SH-SY5Y (cell line): ENCODE data around the gene LRRC72.

ENCODE experiments used
- GATA2 ChIP-seq: IDR thresholded peaks from 2 replicates; pipeline ENCODE4 v1.6.1; 2011; ENCODE audit warnings: mild to moderate bottlenecking, low read depth, low read length
- GATA3 ChIP-seq: IDR thresholded peaks from 2 replicates; pipeline ENCODE4 v1.6.1; 2011; ENCODE audit warnings: low read depth, mild to moderate bottlenecking, low read length, moderate library complexity

LRRC72 gene

GRCh38 chr7:16556359-16556758 lies 29.7 kb downstream of the LRRC72 start:
- TF ChIP-seq GATA3 (no peak), GATA2 (no peak)

GRCh38 chr7:16558761-16559302 lies 32.2 kb downstream of the LRRC72 start:
- TF ChIP-seq GATA3 (no peak), GATA2 (no peak)

- TF ChIP-seq GATA3 (no peak), GATA2 (no peak)
Observed at GRCh38 chr7:16559497-16560179, 33.0 kb downstream of the LRRC72 start.

- no peak for TF ChIP-seq GATA3
- no peak for TF ChIP-seq GATA2
Observed at GRCh38 chr7:16561943-16562342, 35.3 kb downstream of the LRRC72 start.

GRCh38 chr7:16562456-16563220 lies 36.0 kb downstream of the LRRC72 start:
- TF ChIP-seq GATA2 (no peak), GATA3 (no peak)

GRCh38 chr7:16563281-16564022 lies 36.8 kb downstream of the LRRC72 start:
- TF ChIP-seq GATA2 (no peak), GATA3 (no peak)

- no peak for TF ChIP-seq GATA3
- no peak for TF ChIP-seq GATA2
Observed at GRCh38 chr7:16564023-16564380, 37.4 kb downstream of the LRRC72 start.

GRCh38 chr7:16564909-16565426 lies 38.3 kb downstream of the LRRC72 start:
- 0 out of 2 replicates have a peak, but pooled peaks have one; percentile 9 for TF ChIP-seq GATA3
- no peak for TF ChIP-seq GATA2

- TF ChIP-seq GATA2 (no peak), GATA3 (no peak)
Observed at GRCh38 chr7:16571941-16572340, 45.3 kb downstream of the LRRC72 start.

GRCh38 chr7:16579216-16579615 lies 52.6 kb downstream of the LRRC72 start:
- TF ChIP-seq GATA2 (no peak), GATA3 (no peak)

GRCh38 chr7:16581286-16581685 lies 54.7 kb downstream of the LRRC72 start:
- TF ChIP-seq GATA2 (no peak), GATA3 (no peak)

- TF ChIP-seq GATA3 = no peak
- no peak for TF ChIP-seq GATA2
Observed at GRCh38 chr7:16583834-16584233, 57.2 kb downstream of the LRRC72 start.

- no peak for TF ChIP-seq GATA2
- no peak for TF ChIP-seq GATA3
Observed at GRCh38 chr7:16585540-16585939, 58.9 kb downstream of the LRRC72 start.

GRCh38 chr7:16586081-16586874 lies 59.7 kb downstream of the LRRC72 start:
- no peak for TF ChIP-seq GATA3
- no peak for TF ChIP-seq GATA2
